D721Med (cell line): ENCODE measurements around the gene SCLY.
"Not testable (repeated sequence)": the region's sequence is repeated elsewhere in the genome, so short reads cannot be mapped to it uniquely, and the experiment has no call there.

ENCODE experiments used
- DNase-seq: peaks from one replicate; pipeline ENCODE4 v3.0.0; 2011; ENCODE audit warnings: low spot score; ENCODE audit not compliant: insufficient read length
- FAIRE-seq: peaks from 2 replicates; lab custom pipeline; 2011; peaks lifted over from hg19 to GRCh38; lab: Jason Lieb, UNC
- TF ChIP-seq, protein P1 (sequence below): IDR thresholded peaks from 2 replicates; pipeline ENCODE4 v1.5.1; 2012; ENCODE audit warnings: mild to moderate bottlenecking, control low read depth; ENCODE audit not compliant: insufficient read depth; ENCODE audit errors: missing control alignments

SCLY gene

DNA sequence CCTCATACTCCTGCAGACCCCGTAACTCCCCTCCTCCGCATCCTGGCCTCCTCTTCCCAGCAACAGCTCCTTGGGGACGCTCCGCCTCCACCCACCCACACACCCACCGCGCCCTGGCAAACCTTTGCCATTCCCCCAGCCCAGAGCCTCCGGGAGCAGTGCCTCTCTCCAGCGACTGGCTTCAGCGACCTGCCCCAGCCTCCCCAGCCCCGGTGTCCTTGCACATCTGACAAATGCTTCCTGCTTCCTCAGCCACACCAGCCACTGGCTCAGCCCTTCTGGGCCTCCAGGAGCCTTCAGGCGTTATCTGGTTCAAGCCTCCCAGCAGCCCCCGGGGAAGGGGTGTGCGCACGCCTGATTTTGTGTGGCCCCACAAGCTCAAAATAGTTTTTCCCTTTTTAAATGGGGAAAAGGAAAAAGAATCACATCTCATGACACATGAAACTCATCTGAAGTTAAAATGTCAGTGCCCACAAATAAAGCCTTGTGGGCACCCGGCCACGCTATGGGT lies 53.6 kb downstream of the SCLY start:
- no peak for FAIRE-seq
- no peak for DNase-seq
- TF ChIP-seq, protein P1, sequence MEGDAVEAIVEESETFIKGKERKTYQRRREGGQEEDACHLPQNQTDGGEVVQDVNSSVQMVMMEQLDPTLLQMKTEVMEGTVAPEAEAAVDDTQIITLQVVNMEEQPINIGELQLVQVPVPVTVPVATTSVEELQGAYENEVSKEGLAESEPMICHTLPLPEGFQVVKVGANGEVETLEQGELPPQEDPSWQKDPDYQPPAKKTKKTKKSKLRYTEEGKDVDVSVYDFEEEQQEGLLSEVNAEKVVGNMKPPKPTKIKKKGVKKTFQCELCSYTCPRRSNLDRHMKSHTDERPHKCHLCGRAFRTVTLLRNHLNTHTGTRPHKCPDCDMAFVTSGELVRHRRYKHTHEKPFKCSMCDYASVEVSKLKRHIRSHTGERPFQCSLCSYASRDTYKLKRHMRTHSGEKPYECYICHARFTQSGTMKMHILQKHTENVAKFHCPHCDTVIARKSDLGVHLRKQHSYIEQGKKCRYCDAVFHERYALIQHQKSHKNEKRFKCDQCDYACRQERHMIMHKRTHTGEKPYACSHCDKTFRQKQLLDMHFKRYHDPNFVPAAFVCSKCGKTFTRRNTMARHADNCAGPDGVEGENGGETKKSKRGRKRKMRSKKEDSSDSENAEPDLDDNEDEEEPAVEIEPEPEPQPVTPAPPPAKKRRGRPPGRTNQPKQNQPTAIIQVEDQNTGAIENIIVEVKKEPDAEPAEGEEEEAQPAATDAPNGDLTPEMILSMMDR: no peak

DNA sequence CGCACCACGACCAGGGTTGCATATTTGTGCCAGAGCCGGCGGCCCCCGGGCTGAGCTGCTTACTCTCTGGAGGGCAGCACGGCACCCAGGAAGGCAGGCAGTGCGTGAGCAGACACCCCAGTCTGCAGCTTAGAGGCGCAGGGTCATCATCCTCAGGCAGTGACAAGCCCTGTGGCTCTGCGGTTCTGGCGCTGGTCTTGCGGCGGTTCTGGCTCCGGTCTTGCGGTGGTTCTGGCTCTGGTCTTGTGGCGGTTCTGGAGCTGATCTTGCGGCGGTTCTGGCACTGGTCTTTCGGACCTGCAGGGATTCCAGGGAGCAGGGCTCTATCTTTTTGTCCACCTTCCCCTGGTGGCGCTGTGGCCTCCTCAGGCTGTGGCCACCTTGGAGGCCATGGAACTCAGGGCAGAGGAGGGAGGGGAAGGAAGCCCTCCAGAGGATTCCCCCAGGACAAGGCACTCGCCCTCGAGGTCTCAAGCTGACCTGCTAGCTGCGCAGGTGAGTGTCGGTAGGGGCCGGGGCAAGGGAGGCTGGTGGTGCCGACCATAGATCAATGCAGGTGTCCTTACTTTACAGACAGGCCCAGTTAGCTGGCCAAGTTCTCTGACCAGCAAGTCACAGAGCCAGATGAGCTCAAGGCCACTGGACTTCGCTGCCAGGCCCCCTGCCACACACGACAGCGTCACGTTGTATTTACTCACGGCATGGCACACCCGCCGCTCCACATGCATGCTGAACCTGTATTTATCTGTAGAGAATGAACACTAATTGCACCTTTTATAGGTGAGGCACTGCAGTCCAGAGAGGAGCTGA lies 54.3 kb downstream of the SCLY start:
- TF ChIP-seq, protein P1: no peak
- FAIRE-seq (no peak), DNase-seq (no peak)

DNA sequence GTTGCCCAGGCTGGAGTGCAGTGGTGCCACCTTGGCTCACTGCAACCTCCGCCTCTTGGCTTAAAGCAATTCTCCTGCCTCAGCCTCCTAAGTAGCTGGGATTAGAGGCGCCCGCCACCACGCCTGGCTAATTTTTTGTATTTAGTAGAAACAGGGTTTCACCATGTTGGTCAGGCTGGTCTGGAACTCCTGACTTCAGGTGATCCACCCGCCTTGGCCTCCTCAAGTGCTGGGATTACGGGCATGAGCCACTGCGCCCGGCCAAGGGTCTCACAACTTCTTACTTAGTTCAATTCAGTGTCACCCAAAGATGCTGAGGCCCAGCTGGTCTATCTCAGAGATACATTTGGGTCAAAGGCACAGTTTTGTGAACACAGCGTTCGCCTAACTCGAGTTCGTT lies 54.9 kb downstream of the SCLY start:
- FAIRE-seq: not testable (repeated sequence)

DNA sequence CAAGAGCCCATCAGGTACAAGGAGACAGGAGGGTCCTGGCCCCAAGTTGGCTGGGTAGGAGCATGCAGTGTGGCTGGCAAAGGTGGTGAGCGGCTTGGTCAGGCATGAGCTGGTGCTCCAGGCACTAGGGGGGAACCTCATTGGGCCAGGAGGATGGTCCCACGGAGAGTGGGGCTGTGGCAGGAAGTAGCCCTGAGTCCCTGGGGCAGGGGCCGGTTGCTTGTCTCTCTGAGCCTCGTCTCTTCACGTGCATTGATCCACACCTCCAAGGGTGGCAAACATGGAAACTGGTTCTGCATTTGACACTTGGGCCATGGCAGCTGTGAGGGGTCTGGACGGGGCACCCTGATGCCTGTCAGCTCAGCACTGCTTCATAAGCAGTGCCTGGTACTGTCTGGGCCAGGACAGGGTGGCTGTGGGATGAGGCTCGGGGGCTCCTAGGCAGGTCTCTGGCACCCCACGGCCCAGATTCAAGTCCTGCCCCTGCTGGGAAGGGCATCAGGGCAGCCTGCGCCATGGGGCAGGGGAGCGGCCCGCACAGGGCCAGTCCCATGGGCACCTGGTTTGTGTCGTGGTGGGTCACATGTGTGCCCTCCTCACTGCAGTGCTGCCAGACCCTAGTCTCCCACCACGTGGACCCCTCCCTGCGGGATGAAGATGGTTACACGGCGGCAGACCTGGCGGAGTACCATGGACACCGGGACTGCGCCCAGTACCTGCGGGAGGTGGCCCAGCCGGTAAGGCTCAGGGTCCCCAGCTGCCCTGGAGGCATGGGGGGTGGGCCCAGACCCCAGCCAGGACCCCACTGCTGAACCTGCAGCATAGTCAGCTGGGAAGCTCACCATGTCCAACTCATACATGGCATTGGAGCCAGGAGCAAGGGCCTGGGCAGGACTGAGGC lies 55.7 kb downstream of the SCLY start:
- FAIRE-seq (no peak), DNase-seq (no peak)
- TF ChIP-seq, protein P1: no peak

More for the DNA sequence above, 54.9 kb downstream of the SCLY start:
- DNase-seq: not testable (repeated sequence)

DNA sequence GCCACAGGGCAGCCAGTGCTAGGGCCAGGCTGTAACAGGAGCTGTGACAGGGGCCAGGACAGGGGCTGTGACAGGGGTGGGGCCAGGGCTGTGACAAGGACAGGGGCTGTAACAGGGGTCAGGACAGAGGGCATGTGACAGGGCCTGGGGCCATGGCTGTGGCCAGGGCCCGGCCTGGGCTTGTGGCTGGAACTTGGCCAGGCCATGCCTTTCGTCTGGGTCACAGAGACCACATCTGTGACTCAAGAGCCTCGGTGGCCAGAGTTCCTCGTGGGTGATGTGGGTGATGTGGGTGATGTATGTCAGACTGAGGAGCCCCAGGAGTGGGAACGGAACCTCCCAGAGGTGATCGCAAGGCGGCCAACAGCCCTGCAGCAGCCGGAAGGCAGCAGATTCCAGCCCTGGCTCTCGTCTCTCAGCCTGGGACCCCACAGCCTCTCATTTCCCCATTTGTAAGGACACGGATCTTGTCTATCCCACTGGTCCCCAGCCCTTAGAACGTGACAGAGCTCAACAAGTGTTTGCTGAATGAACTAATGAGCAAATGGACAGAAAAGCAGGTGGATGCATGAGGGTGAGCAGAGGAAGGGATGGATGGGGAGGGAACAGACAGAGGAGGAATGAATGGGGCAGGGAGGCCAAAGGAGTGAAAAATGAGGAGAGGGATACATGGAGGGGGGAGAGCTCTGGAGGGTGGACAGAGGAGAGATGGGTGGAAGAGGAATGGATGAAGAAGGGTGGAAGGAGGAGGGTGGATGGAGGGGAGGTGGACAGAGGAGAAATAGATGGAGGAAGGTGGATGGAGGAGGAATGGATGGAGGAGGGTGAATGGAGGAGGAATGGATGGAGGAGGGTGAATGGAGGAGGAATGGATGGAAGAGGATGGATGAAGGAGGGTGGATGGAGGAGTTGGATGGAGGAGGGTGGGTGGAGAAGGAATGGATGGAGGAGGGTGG lies 56.7 kb downstream of the SCLY start:
- no peak for FAIRE-seq
- TF ChIP-seq, protein P1: no peak
- DNase-seq: no peak

DNA sequence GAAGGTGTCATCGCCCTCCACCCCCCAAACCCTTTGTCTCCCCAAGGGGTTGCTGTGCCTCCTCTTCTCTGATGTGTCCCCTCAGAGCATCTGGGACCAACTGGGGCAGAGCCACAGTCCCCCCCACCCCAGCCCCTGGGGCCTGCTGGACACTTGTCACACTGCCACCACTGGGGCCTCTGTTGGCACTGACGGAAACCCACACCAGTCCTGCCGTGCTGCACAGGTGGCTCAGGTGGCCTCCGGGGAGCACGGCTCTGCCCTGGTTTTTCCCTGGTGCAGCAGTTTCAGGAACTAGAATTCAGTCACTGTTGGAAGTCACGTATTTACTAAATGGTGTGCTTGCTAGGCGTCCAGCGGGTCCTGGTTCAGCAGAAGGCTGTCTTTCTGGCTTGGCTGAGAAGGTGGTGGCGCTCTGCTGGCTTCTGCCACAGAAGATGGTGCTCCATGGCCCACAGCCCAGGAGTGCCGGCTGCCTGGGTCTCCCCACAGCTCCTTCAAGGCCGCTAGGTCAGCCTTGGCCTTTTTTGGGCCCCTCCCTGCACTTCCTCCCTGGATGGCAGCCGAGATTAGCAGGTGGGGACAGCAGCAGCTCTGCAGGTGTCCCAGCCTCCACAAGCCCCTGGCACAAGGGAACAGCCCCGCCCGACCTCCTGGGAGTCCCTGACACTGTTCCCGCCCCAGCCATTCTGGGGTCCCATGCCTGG lies 59.1 kb downstream of the SCLY start:
- DNase-seq (no peak), FAIRE-seq (no peak)
- TF ChIP-seq, protein P1: no peak
